A549 (cell line): Measurements from ENCODE around the gene MTF2. TPM values are rescaled to one million over a fixed set of nuclear protein-coding genes. Genes with fewer than 3 reads are reported as not detected.

Experiments used
- ATAC-seq, 2 experiments: fragments of 200-7000 bp in 1 of 2; fragments of >200 bp in 1 of 2; cut with Nextera tagmentation in 1 of 2; cut with Tn5 transposase in 1 of 2; 3 replicates each; pipeline versions ENCODE4 v1.8.0 to v1.9.1; 2018 to 2020; ENCODE audit warnings: mild to moderate bottlenecking in 1 of 2, moderate library complexity in 1 of 2
- CTCF ChIA-PET: fragments of 300-600 bp; sonication (Branson Sonifier 250); formaldehyde crosslinking; extraction: SDS; loops from one replicate; lab custom pipeline; 2021; ENCODE audit warnings: antibody characterized with exemption, inconsistent platforms; lab: Yijun Ruan, JAX
- POLR2A ChIA-PET: fragments of 350-600 bp; formaldehyde crosslinking; extraction: SDS; loops from one replicate; lab custom pipeline; 2021; ENCODE audit warnings: antibody characterized with exemption, inconsistent platforms; lab: Yijun Ruan, JAX
- DNase-seq, 2 experiments: peaks; one replicate each; pipeline versions ENCODE4 v3.0.0 to v3.0.0-alpha.2; 2011 to 2016; ENCODE audit warnings: low read depth in 1 of 2, low spot score in 1 of 2
- FAIRE-seq: peaks from 2 replicates; lab custom pipeline; 2011; peaks lifted over from hg19 to GRCh38; lab: Jason Lieb, UNC
- H3K27ac ChIP-seq, 2 experiments: fragments of >200 bp; sonication (Bioruptor Twin); formaldehyde crosslinking; 3 replicates each; pipeline ENCODE4 v1.5.1; 2016 to 2017
- H3K4me1 ChIP-seq: fragments of >200 bp; sonication (Bioruptor Twin); formaldehyde crosslinking; 3 replicates; pipeline ENCODE4 v1.6.1; 2016
- H3K4me2 ChIP-seq: fragments of >200 bp; sonication (Bioruptor Twin); formaldehyde crosslinking; 3 replicates; pipeline ENCODE4 v1.6.1; 2016
- H3K4me3 ChIP-seq: fragments of >200 bp; sonication (Bioruptor Twin); formaldehyde crosslinking; 3 replicates; pipeline ENCODE4 v1.5.1; 2016
- H3K9me3 ChIP-seq: fragments of >200 bp; sonication (Bioruptor Twin); formaldehyde crosslinking; 3 replicates; pipeline ENCODE4 v1.6.1; 2016
- CHD4 ChIP-seq: fragments of 200-600 bp; sonication (generic); IDR thresholded peaks from 2 replicates; pipeline ENCODE4 v1.6.1; 2016; ENCODE audit warnings: antibody characterized with exemption, mild to moderate bottlenecking, borderline replicate concordance
- E2F6 ChIP-seq: IDR thresholded peaks from 2 replicates; pipeline ENCODE4 v1.6.1; 2012; ENCODE audit warnings: low read depth, borderline replicate concordance
- ELK1 ChIP-seq: fragments of 150-350 bp; IDR thresholded peaks from 2 replicates; pipeline ENCODE4 v1.6.1; 2014; ENCODE audit warnings: low read depth, mild to moderate bottlenecking, low read length
- GATA3 ChIP-seq: IDR thresholded peaks from 2 replicates; pipeline ENCODE4 v1.6.1; 2012; ENCODE audit warnings: borderline replicate concordance
- HEYL ChIP-seq: fragments of 250-450 bp; sonication (Bioruptor Pico); IDR thresholded peaks from 2 replicates; pipeline ENCODE4 v1.8.0; 2021; ENCODE audit warnings: mild to moderate bottlenecking, moderate library complexity
- HOXB13 ChIP-seq: fragments of 250-450 bp; sonication (Bioruptor Pico); IDR thresholded peaks from 2 replicates; pipeline ENCODE4 v1.5.0; 2020; ENCODE audit warnings: low read depth, mild to moderate bottlenecking, moderate library complexity
- JUNB ChIP-seq: fragments of >200 bp; sonication (Bioruptor Twin); formaldehyde crosslinking; IDR thresholded peaks from 2 replicates; pipeline ENCODE4 v1.6.1; 2016
- MAFK ChIP-seq: fragments of 450-650 bp; IDR thresholded peaks from 2 replicates; pipeline ENCODE4 v1.6.1; 2014; ENCODE audit not compliant: partially characterized antibody
- MAX ChIP-seq: IDR thresholded peaks from 2 replicates; pipeline ENCODE4 v1.6.1; 2012
- MAZ ChIP-seq: fragments of 150-350 bp; IDR thresholded peaks from 2 replicates; pipeline ENCODE4 v1.6.1; 2014; ENCODE audit warnings: antibody characterized with exemption, low read depth, low read length, borderline replicate concordance
- MYC ChIP-seq: IDR thresholded peaks from 2 replicates; pipeline ENCODE4 v1.6.1; 2012; ENCODE audit warnings: mild to moderate bottlenecking, inconsistent platforms, low read length, improper control_type of control experiment, borderline replicate concordance
- NFE2L2 ChIP-seq: fragments of 150-350 bp; conservative IDR thresholded peaks from 2 replicates; pipeline ENCODE4 v1.6.1; 2014; ENCODE audit warnings: low read length
- NR3C1 ChIP-seq: fragments of >200 bp; sonication (Bioruptor Twin); formaldehyde crosslinking; IDR thresholded peaks from 3 replicates; pipeline ENCODE4 v1.6.1; 2017
- PHF8 ChIP-seq: fragments of 200-600 bp; sonication (generic); IDR thresholded peaks from 2 replicates; pipeline ENCODE4 v1.6.1; 2016; ENCODE audit warnings: low read depth, mild to moderate bottlenecking, antibody characterized with exemption, moderate library complexity, borderline replicate concordance
- POLR2A ChIP-seq: IDR thresholded peaks from 2 replicates; pipeline ENCODE4 v1.6.1; 2012; ENCODE audit warnings: mild to moderate bottlenecking, low read length
- RAD21 ChIP-seq, 2 experiments: fragments of >200 bp in 1 of 2; sonication (Bioruptor Twin) in 1 of 2; formaldehyde crosslinking in 1 of 2; IDR thresholded peaks in 1 of 2; conservative IDR thresholded peaks in 1 of 2; 2 replicates in 1 of 2; 3 replicates in 1 of 2; pipeline ENCODE4 v1.6.1; 2012 to 2018; ENCODE audit warnings: inconsistent platforms in 1 of 2
- ZC3H11A ChIP-seq: fragments of 450-650 bp; IDR thresholded peaks from 2 replicates; pipeline ENCODE4 v1.6.1; 2014; ENCODE audit warnings: antibody characterized with exemption, mild to moderate bottlenecking
- ZNF302 ChIP-seq: fragments of 250-450 bp; sonication (Bioruptor Pico); IDR thresholded peaks from 2 replicates; pipeline ENCODE4 v1.9.0; 2021; ENCODE audit warnings: inconsistent platforms, mild to moderate bottlenecking, moderate library complexity
- ZSCAN20 ChIP-seq: fragments of 250-450 bp; sonication (Bioruptor Pico); IDR thresholded peaks from 2 replicates; pipeline ENCODE4 v1.8.0; 2022; ENCODE audit warnings: mild to moderate bottlenecking, moderate library complexity
- WGBS: methylation state at CpG from one replicate; pipeline ENCODE4 v1.1.6; 2017; ENCODE audit errors: missing lambda C conversion rate; 5-methylcytosine and 5-hydroxymethylcytosine counted together
- polyA plus RNA-seq, 4 experiments: library from polyadenylated mRNA; depleted of rRNA in 3 of 4; stranded (reverse); fragments of >200 nt; fragmentation: RNase III in 1 of 4; extraction: RNeasy Plus Mini Kit Qiagen cat#74134 plus additional on column Dnase treatment in 1 of 4; gene quantifications; 2 replicates in 3 of 4; 3 replicates in 1 of 4; pipeline ENCODE4 v1.2.3, GENCODE V29; 2011 to 2017
- TF ChIP-seq, protein P1 (sequence below): fragments of 200-600 bp; sonication (generic); IDR thresholded peaks from 2 replicates; pipeline ENCODE4 v1.6.1; 2016; ENCODE audit warnings: antibody characterized with exemption, mild to moderate bottlenecking, moderate library complexity

The MTF2 gene
- polyA plus RNA-seq, 2 of the 4 experiments (the other 2 are of a cell fraction) = 14.3 to 31.2 TPM

DNA sequence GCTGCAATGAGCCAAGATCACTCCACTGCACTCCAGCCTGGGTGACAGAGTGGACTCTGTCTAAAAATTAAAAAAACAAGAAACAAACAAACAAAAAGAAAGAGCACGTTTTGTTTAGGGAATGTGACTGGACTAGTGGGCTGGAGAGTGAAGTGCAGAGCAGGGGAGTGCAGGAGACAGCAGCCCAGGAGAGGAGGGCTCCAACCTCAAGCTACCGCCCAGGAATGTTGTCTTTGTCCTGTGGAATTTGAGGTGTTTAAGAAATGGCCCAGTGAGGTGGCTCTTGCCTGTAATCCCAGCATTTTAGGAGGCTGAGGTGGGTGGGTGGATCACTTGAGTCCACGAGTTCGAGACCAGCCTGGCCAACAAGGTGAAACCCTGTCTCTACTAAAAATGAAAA, 42.4 kb upstream of the MTF2 start (continued):
- TF ChIP-seq, protein P1, sequence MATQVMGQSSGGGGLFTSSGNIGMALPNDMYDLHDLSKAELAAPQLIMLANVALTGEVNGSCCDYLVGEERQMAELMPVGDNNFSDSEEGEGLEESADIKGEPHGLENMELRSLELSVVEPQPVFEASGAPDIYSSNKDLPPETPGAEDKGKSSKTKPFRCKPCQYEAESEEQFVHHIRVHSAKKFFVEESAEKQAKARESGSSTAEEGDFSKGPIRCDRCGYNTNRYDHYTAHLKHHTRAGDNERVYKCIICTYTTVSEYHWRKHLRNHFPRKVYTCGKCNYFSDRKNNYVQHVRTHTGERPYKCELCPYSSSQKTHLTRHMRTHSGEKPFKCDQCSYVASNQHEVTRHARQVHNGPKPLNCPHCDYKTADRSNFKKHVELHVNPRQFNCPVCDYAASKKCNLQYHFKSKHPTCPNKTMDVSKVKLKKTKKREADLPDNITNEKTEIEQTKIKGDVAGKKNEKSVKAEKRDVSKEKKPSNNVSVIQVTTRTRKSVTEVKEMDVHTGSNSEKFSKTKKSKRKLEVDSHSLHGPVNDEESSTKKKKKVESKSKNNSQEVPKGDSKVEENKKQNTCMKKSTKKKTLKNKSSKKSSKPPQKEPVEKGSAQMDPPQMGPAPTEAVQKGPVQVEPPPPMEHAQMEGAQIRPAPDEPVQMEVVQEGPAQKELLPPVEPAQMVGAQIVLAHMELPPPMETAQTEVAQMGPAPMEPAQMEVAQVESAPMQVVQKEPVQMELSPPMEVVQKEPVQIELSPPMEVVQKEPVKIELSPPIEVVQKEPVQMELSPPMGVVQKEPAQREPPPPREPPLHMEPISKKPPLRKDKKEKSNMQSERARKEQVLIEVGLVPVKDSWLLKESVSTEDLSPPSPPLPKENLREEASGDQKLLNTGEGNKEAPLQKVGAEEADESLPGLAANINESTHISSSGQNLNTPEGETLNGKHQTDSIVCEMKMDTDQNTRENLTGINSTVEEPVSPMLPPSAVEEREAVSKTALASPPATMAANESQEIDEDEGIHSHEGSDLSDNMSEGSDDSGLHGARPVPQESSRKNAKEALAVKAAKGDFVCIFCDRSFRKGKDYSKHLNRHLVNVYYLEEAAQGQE = no peak
- no peak for TF ChIP-seq HEYL (CRISPR knock-in tag)
- no peak for TF ChIP-seq PHF8
- TF ChIP-seq MAZ = no peak
- TF ChIP-seq, all 56 proteins: peak for 0

DNA sequence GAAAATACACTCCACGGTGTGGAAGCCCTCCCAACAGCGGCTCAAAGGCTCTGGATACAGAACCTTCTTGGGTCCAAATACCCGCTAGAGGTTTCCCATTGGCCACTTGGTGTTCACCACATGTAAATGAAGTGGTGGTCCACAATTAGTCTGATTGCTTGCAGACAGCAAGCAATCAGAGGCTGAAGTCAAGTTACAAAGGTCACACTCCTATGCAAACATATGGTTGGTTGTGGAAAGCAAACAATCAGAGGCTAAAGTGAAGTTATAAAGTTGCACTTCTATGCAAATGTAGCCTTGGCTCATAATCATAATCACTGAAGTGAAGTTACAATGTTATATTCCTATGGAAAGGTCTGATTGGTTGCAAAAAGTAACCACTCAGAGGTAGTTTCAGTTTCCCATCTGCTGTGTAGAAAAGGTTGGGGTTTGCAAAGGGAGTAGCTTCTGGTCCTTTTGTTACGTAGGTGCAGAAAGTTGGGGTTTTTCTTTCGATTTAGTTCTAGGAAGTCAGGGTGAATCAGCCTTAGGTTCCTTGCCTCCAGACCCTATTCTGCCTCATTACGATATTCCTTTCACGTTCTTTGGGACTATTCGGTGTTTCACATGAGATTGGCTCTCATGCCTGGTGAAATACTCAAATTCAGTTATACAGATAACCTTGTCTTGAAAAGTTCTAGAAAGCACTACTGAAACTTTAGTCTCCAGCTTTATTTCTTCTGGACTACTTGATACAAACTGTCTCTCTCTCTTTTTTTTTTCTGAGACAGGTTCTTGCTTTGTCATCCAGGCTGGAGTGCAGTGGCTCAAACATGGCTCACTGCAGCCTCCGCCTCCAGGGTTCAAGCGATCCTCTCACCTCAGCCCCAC, 36.7 kb upstream of the MTF2 start:
- H3K4me1 ChIP-seq = 0 out of 3 replicates have a peak, but pooled peaks cover 6% of the 10 kb centered on the region
- POLR2A ChIA-PET = no interaction called here
- H3K9me3 ChIP-seq = no peaks in the 10 kb centered on the region
- FAIRE-seq (no peak), DNase-seq (no peak), ATAC-seq (no peak)
- peak overlapping the region; percentile 46 for H3K4me2 ChIP-seq
- WGBS = 62% methylated on average over 10 of the region's 10 CpGs
- TF ChIP-seq CHD4 (no peak), E2F6 (no peak), NFE2L2 (no peak), HOXB13 (CRISPR knock-in tag) (no peak), MAX (no peak), POLR2A (no peak), ZC3H11A (no peak), JUNB (no peak), GATA3 (no peak), PHF8 (no peak), RAD21 (conservative IDR thresholded peaks at IDR 0.05 in 1 of 2, IDR thresholded peaks at IDR 0.05 in 1 of 2) (no peak), NR3C1 (no peak), ZNF302 (CRISPR knock-in tag) (no peak)
- H3K4me3 ChIP-seq = no peak overlapping the region
- CTCF ChIA-PET = interaction anchor here (0.6 to 1.1 kb wide), 2 partner anchors 20 to 43 kb away, joined by 4 read pairs; no protein-coding TSS in a partner anchor
- no peak overlapping the region for H3K27ac ChIP-seq

GRCh38 chr1:93043057-93043557, 36.0 kb upstream of the MTF2 start:
- H3K4me3 ChIP-seq = no peak overlapping the region
- FAIRE-seq = no peak
- no peak for DNase-seq
- no peak overlapping the region; the same call in 2 of the 3 replicates for H3K4me2 ChIP-seq
- 81% methylated on average over 4 of the region's 4 CpGs for WGBS
- no peak for ATAC-seq
- ChIA-PET CTCF (interaction anchor here (1.1 to 1.6 kb wide), 2 partner anchors 19 to 81 kb away, joined by 3 to 4 read pairs; no protein-coding TSS in a partner anchor), POLR2A (no interaction called here)
- TF ChIP-seq ELK1 (no peak), MAFK (peak; percentile 16), MYC (no peak), GATA3 (no peak), ZSCAN20 (CRISPR knock-in tag) (no peak)
- H3K27ac ChIP-seq = no peak overlapping the region
- no peaks in the 10 kb centered on the region for H3K9me3 ChIP-seq
- H3K4me1 ChIP-seq = 0 out of 3 replicates have a peak, but pooled peaks cover 6% of the 10 kb centered on the region
